HG03457 (cell line): ENCODE data around the gene NEK4.

ENCODE experiments used
- ATAC-seq: cut with Tn5 transposase; IDR thresholded peaks from one replicate; pipeline ENCODE4 v1.9.1; 2021; ENCODE audit warnings: moderate number of reproducible peaks; ENCODE audit not compliant: unreplicated experiment

The NEK4 gene

GRCh38 chr3:52770496-52771333, at the start of gene NEK4:
TSS of gene NEK4 (minus strand) at chr3:52770940. CDS start at chr3:52770746, 194 bp downstream.
- peak; percentile 90 for ATAC-seq

GRCh38 chr3:52819936-52820335, 49.2 kb upstream of the NEK4 start:
- no peak for ATAC-seq

GRCh38 chr3:52817860-52818259, 47.1 kb upstream of the NEK4 start:
- no peak for ATAC-seq

- ATAC-seq, result no peak
These were observed 46.5 kb upstream of the NEK4 start for GRCh38 chr3:52817221-52817620.

GRCh38 chr3:52816654-52817053, 45.9 kb upstream of the NEK4 start:
- ATAC-seq, result no peak

GRCh38 chr3:52816199-52816598, 45.5 kb upstream of the NEK4 start:
- no peak for ATAC-seq

- no peak for ATAC-seq
These were observed 43.1 kb upstream of the NEK4 start for GRCh38 chr3:52813810-52814209.

- no peak for ATAC-seq
These were observed 40.8 kb upstream of the NEK4 start for GRCh38 chr3:52811452-52812011.

GRCh38 chr3:52810923-52811322, 40.2 kb upstream of the NEK4 start:
- no peak for ATAC-seq

- no peak for ATAC-seq
These were observed 39.1 kb upstream of the NEK4 start for GRCh38 chr3:52809662-52810377.

- ATAC-seq, result no peak
These were observed 38.4 kb upstream of the NEK4 start for GRCh38 chr3:52809149-52809548.

GRCh38 chr3:52805270-52806039, 34.7 kb upstream of the NEK4 start:
- no peak for ATAC-seq

GRCh38 chr3:52801839-52802238, 31.1 kb upstream of the NEK4 start:
- ATAC-seq, result no peak

GRCh38 chr3:52800079-52800478, 29.3 kb upstream of the NEK4 start:
- no peak for ATAC-seq

- no peak for ATAC-seq
These were observed 28.3 kb upstream of the NEK4 start for GRCh38 chr3:52798978-52799476.

GRCh38 chr3:52798376-52798977, 27.7 kb upstream of the NEK4 start:
- no peak for ATAC-seq

- ATAC-seq, result no peak
These were observed 25.7 kb upstream of the NEK4 start for GRCh38 chr3:52796411-52796810.

- no peak for ATAC-seq
These were observed 24.7 kb upstream of the NEK4 start for GRCh38 chr3:52795298-52795900.

GRCh38 chr3:52794612-52795099, 23.9 kb upstream of the NEK4 start, which contains the start of gene ITIH3:
TSS of gene ITIH3 (plus strand) at chr3:52794796. CDS start at chr3:52794804, 8 bp downstream.
- no peak for ATAC-seq
